Liver (tissue), 9 donors: ENCODE results near the gene RAB11FIP3. TPM values are rescaled to one million over a fixed set of nuclear protein-coding genes. Genes with fewer than 3 reads are reported as not detected.

Source experiments
- DNase-seq: peaks from one replicate; pipeline ENCODE4 v3.0.0-alpha.2; 2017; ENCODE audit warnings: low spot score
- H3K27ac ChIP-seq, 2 donors: one replicate each; pipeline ENCODE4 v1.7.0; 2013; ENCODE audit warnings: inconsistent platforms in 2 of 2, low read length in 2 of 2, control low read depth in 1 of 2, low read depth in 1 of 2, mild to moderate bottlenecking in 1 of 2
- H3K27me3 ChIP-seq, 4 donors: one replicate each; pipeline versions ENCODE4 v1.6.1 to v1.7.0; 2013; ENCODE audit warnings: low read length in 3 of 4, inconsistent platforms in 1 of 4, mild to moderate bottlenecking in 1 of 4, moderate library complexity in 1 of 4; ENCODE audit not compliant: control insufficient read depth in 4 of 4, insufficient read depth in 4 of 4
- H3K36me3 ChIP-seq, 4 donors: one replicate each; pipeline versions ENCODE4 v1.6.1 to v1.7.0; 2013; ENCODE audit warnings: low read length in 3 of 4, mild to moderate bottlenecking in 3 of 4, low read depth in 1 of 4, moderate library complexity in 1 of 4; ENCODE audit not compliant: control insufficient read depth in 4 of 4, insufficient read depth in 3 of 4
- H3K4me1 ChIP-seq, 4 donors: one replicate each; pipeline versions ENCODE4 v1.6.1 to v1.7.0; 2013; ENCODE audit warnings: low read length in 3 of 4, mild to moderate bottlenecking in 3 of 4, moderate library complexity in 1 of 4; ENCODE audit not compliant: control insufficient read depth in 4 of 4, insufficient read depth in 4 of 4
- H3K4me3 ChIP-seq, 3 donors: one replicate each; pipeline versions ENCODE4 v1.6.1 to v1.7.0; 2013; ENCODE audit warnings: low read length in 3 of 3, control low read depth in 1 of 3, low read depth in 1 of 3, mild to moderate bottlenecking in 1 of 3
- H3K9ac ChIP-seq, 2 donors: one replicate each; pipeline ENCODE4 v1.7.0; 2013; ENCODE audit warnings: low read length in 2 of 2, mild to moderate bottlenecking in 2 of 2, moderate library complexity in 2 of 2, control low read depth in 1 of 2, low read depth in 1 of 2
- H3K9me3 ChIP-seq, 4 donors: one replicate each; pipeline versions ENCODE4 v1.6.1 to v1.7.0; 2013; ENCODE audit warnings: low read length in 3 of 4; ENCODE audit not compliant: control insufficient read depth in 4 of 4
- ATF3 ChIP-seq: IDR thresholded peaks from 2 replicates; pipeline ENCODE4 v1.6.1; 2016; ENCODE audit warnings: antibody characterized with exemption
- EGR1 ChIP-seq, 2 donors: IDR thresholded peaks; 2 replicates each; pipeline ENCODE4 v1.6.1; 2016 to 2018; ENCODE audit warnings: antibody characterized with exemption in 2 of 2, low read depth in 2 of 2
- FOXA1 ChIP-seq: IDR thresholded peaks from 2 replicates; pipeline ENCODE4 v1.6.1; 2016; ENCODE audit warnings: antibody characterized with exemption
- FOXA2 ChIP-seq: IDR thresholded peaks from 2 replicates; pipeline ENCODE4 v1.6.1; 2016; ENCODE audit warnings: antibody characterized with exemption
- GABPA ChIP-seq, 2 donors: IDR thresholded peaks in 1 of 2; conservative IDR thresholded peaks in 1 of 2; 2 replicates each; pipeline ENCODE4 v1.6.1; 2016; ENCODE audit warnings: antibody characterized with exemption in 2 of 2, mild to moderate bottlenecking in 1 of 2, moderate library complexity in 1 of 2
- HNF4A ChIP-seq, 2 donors: conservative IDR thresholded peaks; 2 replicates each; pipeline ENCODE4 v1.6.1; 2016; ENCODE audit warnings: antibody characterized with exemption in 2 of 2, mild to moderate bottlenecking in 2 of 2
- HNF4G ChIP-seq: IDR thresholded peaks from 2 replicates; pipeline ENCODE4 v1.6.1; 2016; ENCODE audit warnings: antibody characterized with exemption
- JUND ChIP-seq, 2 donors: IDR thresholded peaks; 2 replicates each; pipeline ENCODE4 v1.6.1; 2016; ENCODE audit warnings: antibody characterized with exemption in 2 of 2
- MAX ChIP-seq: IDR thresholded peaks from 2 replicates; pipeline ENCODE4 v1.6.1; 2016; ENCODE audit warnings: antibody characterized with exemption
- RAD21 ChIP-seq, 2 donors: IDR thresholded peaks; 2 replicates each; pipeline ENCODE4 v1.6.1; 2016; ENCODE audit warnings: antibody characterized with exemption in 2 of 2, mild to moderate bottlenecking in 2 of 2
- REST ChIP-seq: IDR thresholded peaks from 2 replicates; pipeline ENCODE4 v1.6.1; 2016; ENCODE audit warnings: antibody characterized with exemption, mild to moderate bottlenecking
- SP1 ChIP-seq: IDR thresholded peaks from 2 replicates; pipeline ENCODE4 v1.6.1; 2018; ENCODE audit warnings: antibody characterized with exemption, mild to moderate bottlenecking
- TAF1 ChIP-seq: conservative IDR thresholded peaks from 2 replicates; pipeline ENCODE4 v1.6.1; 2016; ENCODE audit warnings: antibody characterized with exemption, mild to moderate bottlenecking
- YY1 ChIP-seq: IDR thresholded peaks from 2 replicates; pipeline ENCODE4 v1.6.1; 2016; ENCODE audit warnings: antibody characterized with exemption, mild to moderate bottlenecking
- ZBTB33 ChIP-seq: IDR thresholded peaks from 2 replicates; pipeline ENCODE4 v1.6.1; 2016; ENCODE audit warnings: antibody characterized with exemption
- WGBS: extraction: QIAGEN DNeasy Blood & Tissue Kit; methylation state at CpG from one replicate; pipeline ENCODE4 v1.1.7; 2013; 5-methylcytosine and 5-hydroxymethylcytosine counted together
- polyA plus RNA-seq, 2 donors: library from polyadenylated mRNA; stranded (reverse) in 1 of 2; unstranded in 1 of 2; fragments of 200-250 nt in 1 of 2; fragments of >200 nt in 1 of 2; fragmentation: Nextera tagmentation in 1 of 2; extraction: Ambion mirVana in 1 of 2; gene quantifications; one replicate each; pipeline versions ENCODE4 v1.2.1 to v1.2.3, GENCODE V29; 2013 to 2015
- total RNA-seq, 2 donors: library from RNA; depleted of rRNA; stranded (reverse); fragments of >200 nt; gene quantifications; one replicate each; pipeline ENCODE4 v1.2.3, GENCODE V29; 2014
- donor health status: healthy.
- donor health status: healthy.
- donor health status: healthy.
- donor health status: healthy.
- donor health status: healthy.

Gene RAB11FIP3
- total and polyA plus RNA-seq, 4 donors = 3.5 to 29.4 (median 15.7) TPM

DNA sequence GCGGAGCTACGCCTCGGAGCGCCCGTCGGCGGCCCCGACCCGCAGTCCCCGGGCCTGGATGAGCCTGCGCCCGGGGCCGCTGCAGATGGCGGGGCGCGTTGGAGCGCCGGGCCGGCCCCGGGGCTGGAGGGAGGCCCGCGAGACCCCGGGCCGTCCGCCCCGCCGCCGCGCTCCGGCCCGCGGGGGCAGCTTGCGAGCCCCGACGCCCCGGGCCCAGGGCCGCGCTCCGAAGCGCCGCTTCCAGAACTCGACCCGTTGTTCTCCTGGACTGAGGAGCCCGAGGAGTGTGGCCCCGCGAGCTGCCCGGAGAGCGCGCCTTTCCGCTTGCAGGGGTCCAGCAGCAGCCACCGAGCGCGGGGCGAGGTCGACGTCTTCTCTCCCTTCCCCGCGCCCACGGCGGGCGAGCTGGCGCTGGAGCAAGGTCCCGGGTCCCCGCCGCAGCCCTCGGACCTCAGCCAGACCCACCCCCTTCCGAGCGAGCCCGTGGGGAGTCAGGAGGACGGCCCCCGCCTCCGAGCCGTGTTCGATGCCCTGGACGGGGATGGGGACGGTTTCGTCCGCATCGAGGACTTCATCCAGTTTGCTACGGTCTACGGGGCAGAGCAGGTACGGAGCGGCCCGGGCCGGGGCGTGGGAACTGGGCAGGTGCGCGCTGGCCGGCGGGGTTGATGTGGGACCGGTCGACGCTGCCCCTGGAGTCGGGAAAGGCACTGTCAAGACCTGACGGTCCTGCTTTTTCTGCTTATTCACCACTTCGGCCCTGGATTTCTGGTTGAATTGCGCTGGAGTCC lies 861 bp downstream of the RAB11FIP3 start:
- Histone ChIP-seq H3K27me3 (no peaks in the 10 kb centered on the region), H3K27ac (no peak overlapping the region), H3K36me3 (no peaks in the 10 kb centered on the region), H3K9ac (peak overlapping the region in 1 of 2 donors; percentile 3), H3K9me3 (no peaks in the 10 kb centered on the region), H3K4me1 (peaks cover 5 to 25% (median 19%) of the 10 kb centered on the region in 4 donors), H3K4me3 (peak overlapping the region; percentile 43 to 88 (median 73))
- 3% methylated on average over 97 of the region's 97 CpGs for WGBS
- no peak for DNase-seq
- TF ChIP-seq ZBTB33 (no peak), HNF4G (no peak), JUND (IDR thresholded peaks at IDR 0.05) (no peak), FOXA1 (no peak)

GRCh38 chr16:426906-427249 lies 1.4 kb downstream of the RAB11FIP3 start:
- Histone ChIP-seq H3K9me3 (no peaks in the 10 kb centered on the region), H3K4me1 (peaks cover 5 to 25% (median 19%) of the 10 kb centered on the region in 4 donors), H3K27me3 (no peaks in the 10 kb centered on the region), H3K4me3 (peak overlapping the region; percentile 43 to 88 (median 73)), H3K9ac (peak overlapping the region in 1 of 2 donors; percentile 3), H3K27ac (no peak overlapping the region), H3K36me3 (no peaks in the 10 kb centered on the region)
- 46% methylated on average over 13 of the region's 13 CpGs for WGBS
- no peak for TF ChIP-seq YY1
- no peak for TF ChIP-seq GABPA (IDR thresholded peaks at IDR 0.05 in 1 of 2, conservative IDR thresholded peaks at IDR 0.05 in 1 of 2)
- no peak for TF ChIP-seq MAX
- TF ChIP-seq REST = no peak
- no peak for TF ChIP-seq HNF4A (conservative IDR thresholded peaks at IDR 0.05)
- no peak for TF ChIP-seq SP1
- TF ChIP-seq HNF4G = no peak
- TF ChIP-seq TAF1 = no peak
- TF ChIP-seq ATF3 = no peak
- TF ChIP-seq FOXA2 = no peak
- TF ChIP-seq EGR1 (IDR thresholded peaks at IDR 0.05; ENCODE audit: low read depth in 2 of 2) = no peak
- TF ChIP-seq RAD21 (IDR thresholded peaks at IDR 0.05) = no peak
- no peak for DNase-seq
